Gastrocnemius medialis (tissue), 4 donors: Measurements from ENCODE around the gene DYRK1A.

Source experiments
- CTCF ChIP-seq, 5 experiments: fragments of 450-650 bp in 3 of 5; fragments of 200-600 bp in 2 of 5; sonication (generic) in 2 of 5; IDR thresholded peaks in 4 of 5; conservative IDR thresholded peaks in 1 of 5; 1 replicate in 4 of 5; 2 replicates in 1 of 5; pipeline ENCODE4 v1.5.1; 2016 to 2019; ENCODE audit warnings: antibody characterized with exemption in 5 of 5, mild to moderate bottlenecking in 3 of 5, moderate library complexity in 3 of 5
- POLR2A ChIP-seq, 2 donors: fragments of 450-650 bp; IDR thresholded peaks; one replicate each; pipeline ENCODE4 v1.6.1; 2017; ENCODE audit warnings: antibody characterized with exemption in 2 of 2, mild to moderate bottlenecking in 2 of 2, moderate library complexity in 2 of 2

GRCh38 chr21:37410639-37411038 is 44.1 kb downstream of the DYRK1A start:
- TF ChIP-seq CTCF (IDR thresholded peaks at IDR 0.05 in 4 of 5, conservative IDR thresholded peaks at IDR 0.05 in 1 of 5) (no peak), POLR2A (IDR thresholded peaks at IDR 0.05) (no peak)
